RWPE1 (cell line): ENCODE measurements around the gene DDI1.

Experiments used
- CTCF ChIA-PET: fragments of 350-600 bp; sonication (Branson Sonifier 250); formaldehyde crosslinking; extraction: SDS; loops from one replicate; lab custom pipeline; 2021; lab: Yijun Ruan, JAX
- POLR2A ChIA-PET: fragments of 400-600 bp; formaldehyde crosslinking; extraction: SDS; loops from one replicate; lab custom pipeline; 2020; ENCODE audit warnings: antibody characterized with exemption; ENCODE audit not compliant: low non-redundant PET; lab: Yijun Ruan, JAX
- DNase-seq: peaks from one replicate; pipeline ENCODE4 v3.0.0; 2012; ENCODE audit warnings: low spot score
- H3K27ac ChIP-seq: fragments of 450-650 bp; 2 replicates; pipeline ENCODE4 v1.5.1; 2017
- CTCF ChIP-seq: fragments of 450-650 bp; conservative IDR thresholded peaks from 2 replicates; pipeline ENCODE4 v1.5.1; 2017; ENCODE audit warnings: low read depth, mild to moderate bottlenecking

Gene DDI1

GRCh38 chr11:104078995-104079394 is 42.6 kb downstream of the DDI1 start:
- ChIA-PET CTCF (no interaction called here), POLR2A (no interaction called here)
- no peak for TF ChIP-seq CTCF
- DNase-seq = no peak
- H3K27ac ChIP-seq = no peak overlapping the region

- no peak for TF ChIP-seq CTCF
- no peak for DNase-seq
- POLR2A ChIA-PET = no interaction called here
- CTCF ChIA-PET = no interaction called here
- no peak overlapping the region for H3K27ac ChIP-seq
These were observed 50.2 kb downstream of the DDI1 start for GRCh38 chr11:104086621-104087020.
